Heart left ventricle (tissue), 13 donors: Measurements from ENCODE around the gene FDXR.

Experiments
- POLR2A ChIP-seq, 2 donors: fragments of 450-650 bp; IDR thresholded peaks; one replicate each; pipeline ENCODE4 v1.6.1; 2017; ENCODE audit warnings: antibody characterized with exemption in 2 of 2, mild to moderate bottlenecking in 2 of 2, moderate library complexity in 2 of 2
- TF ChIP-seq, protein P1 (sequence below), 12 donors: fragments of 200-600 bp; sonication (generic) in 4 of 12; IDR thresholded peaks; one replicate each; pipeline versions ENCODE4 v1.5.0 to v1.8.0; 2018 to 2022; ENCODE audit warnings: antibody characterized with exemption in 12 of 12, mild to moderate bottlenecking in 5 of 12
- donor health status: ischemic (EF 13 %, LVEDD 7.1; RV severe dilation, severe dysfunction).
- donor health status: DM: no; HTN: yes; CAD: no.
- donor health status: DM: no; HTN: no; CAD: no.
- donor health status: ischemic (EF 25% LVEDD 6.9; RV normal size, moderate dysfunction).
- donor health status: ischemic (EF 25% LVEDD 5.7; RV mildly dilated, moderate dysfunction).
- donor health status: ischemic (EF 35%, LVEDD 5.7; RV mildly dilated, moderate dysfunction).
- donor health status: nonischemic (EF 11% LVEDD 7.7; RV severe dilation, severe dysfunction).
- donor health status: DM: yes; HTN: yes; CAD: no.
- donor health status: PGD.
- donor health status: ischemic (EF 29% LVEDD 5.4; RV normal size, mild dysfunction).
- donor health status: nonischemic (EF 23%, LVEDD 6.1; RV moderate dilation, normal function).

DNA sequence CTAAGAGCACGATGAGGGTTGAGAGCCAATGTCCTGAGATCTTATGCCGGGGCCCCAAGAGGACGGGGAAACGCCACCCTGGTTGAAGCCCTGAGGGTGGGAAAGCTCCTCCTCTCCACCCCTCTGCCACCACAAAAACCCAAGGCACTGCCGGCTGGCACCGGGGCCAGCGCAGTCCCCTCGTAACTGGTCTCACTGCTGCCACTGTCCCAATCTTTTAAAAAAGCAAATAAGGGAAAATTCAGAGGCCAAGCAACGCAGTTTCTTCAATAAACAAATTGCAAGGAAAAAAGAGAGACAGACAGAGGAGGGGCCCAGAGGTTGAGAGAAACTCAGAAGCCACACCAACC, 19.8 kb downstream of the FDXR start:
- TF ChIP-seq POLR2A (IDR thresholded peaks at IDR 0.05): no peak
- TF ChIP-seq, protein P1, sequence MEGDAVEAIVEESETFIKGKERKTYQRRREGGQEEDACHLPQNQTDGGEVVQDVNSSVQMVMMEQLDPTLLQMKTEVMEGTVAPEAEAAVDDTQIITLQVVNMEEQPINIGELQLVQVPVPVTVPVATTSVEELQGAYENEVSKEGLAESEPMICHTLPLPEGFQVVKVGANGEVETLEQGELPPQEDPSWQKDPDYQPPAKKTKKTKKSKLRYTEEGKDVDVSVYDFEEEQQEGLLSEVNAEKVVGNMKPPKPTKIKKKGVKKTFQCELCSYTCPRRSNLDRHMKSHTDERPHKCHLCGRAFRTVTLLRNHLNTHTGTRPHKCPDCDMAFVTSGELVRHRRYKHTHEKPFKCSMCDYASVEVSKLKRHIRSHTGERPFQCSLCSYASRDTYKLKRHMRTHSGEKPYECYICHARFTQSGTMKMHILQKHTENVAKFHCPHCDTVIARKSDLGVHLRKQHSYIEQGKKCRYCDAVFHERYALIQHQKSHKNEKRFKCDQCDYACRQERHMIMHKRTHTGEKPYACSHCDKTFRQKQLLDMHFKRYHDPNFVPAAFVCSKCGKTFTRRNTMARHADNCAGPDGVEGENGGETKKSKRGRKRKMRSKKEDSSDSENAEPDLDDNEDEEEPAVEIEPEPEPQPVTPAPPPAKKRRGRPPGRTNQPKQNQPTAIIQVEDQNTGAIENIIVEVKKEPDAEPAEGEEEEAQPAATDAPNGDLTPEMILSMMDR (IDR thresholded peaks at IDR 0.05): no peak
